Measurements from ENCODE around the gene TMEM266.

Gene TMEM266

GRCh38 chr15:76070192-76070591 lies 10.4 kb downstream of the TMEM266 start:
- no peak for DNase-seq

GRCh38 chr15:76070921-76071635 lies 11.3 kb downstream of the TMEM266 start:
- DNase-seq, result no peak

DNA sequence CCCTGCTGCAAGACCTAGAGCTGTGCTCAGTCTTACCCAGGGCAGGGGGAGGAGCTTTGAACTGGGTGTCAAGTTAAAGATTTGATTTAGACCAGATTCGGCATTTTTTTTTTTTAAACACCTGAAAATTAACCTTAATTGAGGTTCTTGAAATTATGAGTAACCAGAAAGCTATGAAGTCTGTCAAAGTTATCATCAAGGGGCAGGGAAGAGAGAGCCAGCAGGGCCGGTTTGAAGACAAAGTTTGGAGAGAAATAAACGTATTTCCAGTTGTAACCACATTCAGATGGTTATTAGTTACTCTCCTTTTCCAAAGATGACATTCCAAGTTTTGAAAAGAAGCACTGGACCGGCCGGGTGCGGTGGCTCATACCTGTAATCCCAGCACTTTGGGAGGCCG lies 12.0 kb downstream of the TMEM266 start:
- DNase-seq, result no peak

DNA sequence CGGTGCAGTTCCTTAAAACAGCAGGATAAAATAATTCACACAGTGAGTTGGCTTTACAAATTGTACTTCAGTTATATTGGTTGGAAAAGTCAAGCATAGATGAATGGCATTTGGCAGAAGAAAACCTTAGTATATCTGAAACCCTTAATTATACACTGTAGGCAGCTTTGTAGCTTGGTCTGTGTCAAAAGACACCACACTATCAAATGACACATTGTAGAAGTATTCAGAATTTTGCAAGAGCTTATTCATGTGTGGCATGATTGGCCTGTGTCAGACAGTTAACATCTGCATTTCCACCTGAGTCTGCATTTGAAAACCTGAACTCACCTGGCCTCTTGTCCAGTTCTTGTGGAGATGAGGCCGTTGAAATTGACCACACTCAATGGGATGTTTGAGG lies 13.8 kb downstream of the TMEM266 start:
- no peak for DNase-seq

DNA sequence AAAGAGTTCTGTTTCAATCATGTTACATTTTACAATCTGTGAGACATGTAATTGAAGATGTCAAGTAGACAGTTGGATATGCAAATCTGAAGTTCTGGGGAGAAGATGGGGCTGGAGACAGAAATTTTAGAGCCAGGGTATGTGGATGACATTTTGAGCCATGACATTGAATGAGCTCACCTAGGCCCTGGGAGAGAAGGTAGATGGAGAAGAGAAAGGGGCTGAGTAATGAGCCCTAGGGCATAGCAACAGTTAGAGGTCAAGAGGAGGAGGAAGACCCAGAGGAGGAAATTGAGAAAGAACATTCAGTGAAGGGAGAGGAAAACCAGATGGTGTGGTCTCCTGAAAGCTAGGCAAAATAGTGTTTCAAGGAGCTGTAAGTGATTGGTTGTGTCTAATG lies 15.3 kb downstream of the TMEM266 start:
- DNase-seq, result no peak

- no peak for DNase-seq
Observed at GRCh38 chr15:76078285-76078877, 18.6 kb downstream of the TMEM266 start.

- DNase-seq, result no peak
Observed at GRCh38 chr15:76084256-76084655, 24.5 kb downstream of the TMEM266 start.

GRCh38 chr15:76098685-76099084 lies 38.9 kb downstream of the TMEM266 start:
- DNase-seq, result no peak

- no peak for DNase-seq
Observed at GRCh38 chr15:76099388-76099787, 39.6 kb downstream of the TMEM266 start.

GRCh38 chr15:76100361-76100760 lies 40.6 kb downstream of the TMEM266 start:
- no peak for DNase-seq

DNA sequence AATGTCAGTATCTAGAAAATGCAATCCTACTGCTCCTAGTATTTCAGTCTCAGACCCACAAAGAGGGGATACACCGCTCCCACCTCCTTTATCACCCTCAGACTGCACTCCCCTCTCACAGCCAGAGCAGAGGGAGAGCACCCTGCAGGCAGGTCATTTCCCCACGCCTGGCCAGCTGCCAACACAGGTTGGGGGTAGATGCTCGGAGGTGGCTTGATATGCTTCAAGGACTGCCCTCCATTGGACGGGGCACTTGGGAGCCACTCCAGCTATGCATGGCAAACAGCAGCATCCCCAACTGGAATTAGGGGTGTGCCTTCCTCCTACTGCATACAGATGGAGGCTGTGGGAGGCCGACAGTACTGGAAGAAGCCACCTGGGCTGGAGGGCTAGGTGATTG lies 41.9 kb downstream of the TMEM266 start:
- no peak for DNase-seq

DNA sequence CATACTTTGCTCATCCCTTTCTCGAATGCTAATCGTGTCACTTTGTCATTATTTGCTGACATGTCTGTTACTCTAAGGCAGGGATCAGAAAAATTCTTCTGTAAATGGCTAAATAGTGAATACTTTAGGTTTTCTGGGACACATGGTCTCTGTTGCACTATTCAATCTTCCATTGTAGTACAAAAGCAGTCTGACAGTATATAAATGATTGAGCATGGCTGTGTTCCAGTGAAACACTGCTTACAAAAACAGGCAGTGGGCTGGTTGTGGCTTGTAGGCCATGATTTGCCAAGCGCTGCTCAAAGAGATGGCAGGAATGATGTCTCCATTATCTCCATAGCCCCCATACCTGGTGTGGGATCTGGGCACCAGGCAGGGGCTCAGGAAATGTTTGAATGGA lies 45.6 kb downstream of the TMEM266 start:
- DNase-seq, result no peak

GRCh38 chr15:76105911-76106310 lies 46.1 kb downstream of the TMEM266 start:
- DNase-seq, result no peak

GRCh38 chr15:76107169-76107568 lies 47.4 kb downstream of the TMEM266 start:
- DNase-seq, result no peak

GRCh38 chr15:76108021-76108723 lies 48.4 kb downstream of the TMEM266 start:
- DNase-seq, result no peak

DNA sequence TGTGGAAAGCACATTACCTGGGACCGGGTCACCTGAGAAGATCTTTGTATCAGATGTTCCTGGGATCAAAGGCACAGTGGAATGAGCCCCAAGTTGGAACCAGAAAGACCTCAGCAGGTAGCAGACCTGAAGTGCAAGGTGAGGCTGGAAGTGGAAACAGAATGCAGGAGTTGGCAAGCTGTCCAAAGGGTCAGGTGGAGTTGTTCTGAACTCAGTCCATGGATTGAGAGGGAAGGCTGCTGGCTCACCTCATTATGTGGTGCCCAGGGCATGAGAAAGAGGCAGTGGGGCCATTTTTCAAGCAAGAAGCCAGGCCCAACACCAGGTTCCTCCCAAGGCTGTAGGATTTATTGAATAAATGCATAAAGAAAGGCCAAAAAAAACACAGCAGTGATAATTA lies 49.3 kb downstream of the TMEM266 start:
- no peak for DNase-seq

DNA sequence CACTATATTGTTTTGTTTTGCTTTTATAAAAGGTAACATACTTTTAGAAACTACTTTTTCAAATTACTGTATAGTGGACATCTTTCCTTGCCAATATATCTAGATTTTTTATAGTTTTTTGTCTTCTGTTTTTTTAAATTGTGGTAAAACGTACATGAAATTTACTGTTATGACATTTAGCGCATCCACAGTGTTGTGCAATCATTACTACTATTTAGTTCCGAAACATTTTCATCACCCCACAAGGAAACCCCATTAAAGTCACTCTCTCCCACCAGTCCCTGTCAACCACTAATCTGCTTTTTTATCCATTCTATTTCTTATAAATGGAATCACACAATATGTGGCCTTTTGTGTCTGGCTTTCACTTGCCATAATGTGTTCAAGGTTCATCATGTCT lies 54.8 kb downstream of the TMEM266 start:
- DNase-seq, result no peak

GRCh38 chr15:76116138-76116885 lies 56.5 kb downstream of the TMEM266 start:
- DNase-seq, result no peak

DNA sequence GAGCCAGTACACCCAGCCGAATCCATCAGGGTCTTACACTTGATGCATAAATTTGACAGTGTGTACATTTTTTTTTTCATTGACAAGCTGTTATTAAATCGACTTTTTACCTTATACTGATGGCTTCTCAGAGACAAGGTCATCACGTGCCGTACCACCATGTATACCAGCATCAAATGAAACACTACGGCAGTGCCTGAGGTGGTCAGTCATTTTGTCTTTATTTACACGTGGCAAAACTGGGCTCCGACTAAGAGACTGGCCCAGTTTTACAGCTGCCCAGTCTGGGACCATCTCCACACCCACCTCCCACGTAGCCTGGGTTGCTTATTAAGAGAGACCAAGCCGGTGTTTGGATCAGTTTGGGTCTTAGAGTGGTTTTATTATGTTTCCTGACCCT lies 57.4 kb downstream of the TMEM266 start:
- no peak for DNase-seq

DNA sequence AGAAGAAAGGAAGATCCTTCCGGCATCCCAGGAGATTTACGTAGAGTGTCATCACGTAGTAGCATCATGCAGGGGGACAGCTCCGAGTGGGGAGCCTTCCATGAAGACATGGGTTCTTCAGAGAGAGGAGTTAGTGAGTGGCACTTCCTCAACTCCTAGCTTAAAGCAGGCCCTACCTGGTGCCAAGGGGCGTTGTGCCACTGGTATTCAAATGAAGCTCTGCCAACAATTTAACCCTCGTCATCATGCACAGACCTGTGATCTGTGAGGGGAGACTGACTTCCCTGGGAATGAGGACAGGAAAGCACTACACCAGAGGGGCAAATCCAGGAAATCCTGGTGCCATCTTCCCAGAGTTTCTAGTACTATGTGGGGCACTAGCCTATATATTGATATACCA lies 59.0 kb downstream of the TMEM266 start:
- DNase-seq, result no peak

DNA sequence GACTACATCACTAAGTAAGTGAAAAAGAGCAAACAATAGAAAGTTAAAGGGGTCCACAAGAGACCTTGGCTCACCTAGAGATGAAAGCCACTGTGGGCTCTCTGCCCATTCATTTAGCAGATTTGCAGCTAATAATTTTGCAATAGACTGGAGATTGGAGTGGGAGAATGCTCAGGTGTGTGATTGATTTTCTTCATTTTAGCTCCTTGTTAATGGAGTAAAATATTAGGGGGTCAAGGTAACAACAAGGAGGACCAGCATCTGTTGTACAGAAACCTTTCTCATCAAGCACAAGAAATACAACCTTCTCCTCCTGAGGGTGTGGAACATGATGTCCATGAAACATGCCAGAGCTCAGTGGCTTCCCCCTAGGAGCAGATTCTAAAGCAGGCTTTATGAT lies 63.2 kb downstream of the TMEM266 start:
- no peak for DNase-seq

GRCh38 chr15:76127169-76127568 lies 67.4 kb downstream of the TMEM266 start:
- no peak for DNase-seq

DNA sequence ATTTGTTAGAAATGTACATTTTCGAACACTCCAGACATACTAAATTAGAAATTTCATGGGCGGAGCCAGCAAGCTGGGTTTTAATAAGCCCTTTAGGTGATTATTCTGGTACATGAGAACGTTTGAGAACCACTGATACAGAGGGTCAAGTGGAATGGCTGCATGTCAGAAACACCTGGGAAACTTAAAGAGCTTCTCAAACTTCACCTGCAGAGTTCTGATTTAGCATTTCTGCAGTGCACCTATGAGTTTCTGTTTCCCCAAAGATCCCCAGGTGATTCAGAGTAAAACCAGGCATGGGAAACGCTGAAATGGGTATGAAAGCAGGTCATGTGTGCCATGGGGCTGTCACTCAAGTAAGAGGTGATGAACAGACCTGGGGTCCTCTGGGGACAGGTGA lies 68.1 kb downstream of the TMEM266 start:
- no peak for DNase-seq

DNA sequence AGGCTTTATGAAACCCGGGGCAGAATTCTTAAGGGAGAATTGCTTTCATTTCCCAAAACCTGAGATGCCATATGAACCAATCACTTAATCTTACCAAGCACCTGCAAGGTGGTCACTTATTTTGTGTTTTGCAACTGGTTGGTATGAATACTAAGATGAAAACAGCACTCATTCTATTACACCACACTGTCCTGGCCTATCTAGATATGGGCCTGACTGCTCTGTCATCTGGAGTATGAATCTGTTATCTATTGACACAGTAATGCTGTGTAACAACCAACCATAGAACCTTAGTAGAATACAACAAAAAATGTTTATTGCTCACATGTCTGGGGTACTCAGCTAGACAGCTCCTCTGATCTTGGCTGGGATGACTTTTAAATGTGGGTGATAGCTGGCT lies 74.8 kb downstream of the TMEM266 start:
- DNase-seq, result no peak
